SKM-1 (cell line): ENCODE data around the gene DCHS1.

Experiments used
- DNase-seq: peaks from one replicate; lab custom pipeline; 2025; ENCODE audit not compliant: unreplicated experiment; lab: John Stamatoyannopoulos, UW

DCHS1 gene

DNA sequence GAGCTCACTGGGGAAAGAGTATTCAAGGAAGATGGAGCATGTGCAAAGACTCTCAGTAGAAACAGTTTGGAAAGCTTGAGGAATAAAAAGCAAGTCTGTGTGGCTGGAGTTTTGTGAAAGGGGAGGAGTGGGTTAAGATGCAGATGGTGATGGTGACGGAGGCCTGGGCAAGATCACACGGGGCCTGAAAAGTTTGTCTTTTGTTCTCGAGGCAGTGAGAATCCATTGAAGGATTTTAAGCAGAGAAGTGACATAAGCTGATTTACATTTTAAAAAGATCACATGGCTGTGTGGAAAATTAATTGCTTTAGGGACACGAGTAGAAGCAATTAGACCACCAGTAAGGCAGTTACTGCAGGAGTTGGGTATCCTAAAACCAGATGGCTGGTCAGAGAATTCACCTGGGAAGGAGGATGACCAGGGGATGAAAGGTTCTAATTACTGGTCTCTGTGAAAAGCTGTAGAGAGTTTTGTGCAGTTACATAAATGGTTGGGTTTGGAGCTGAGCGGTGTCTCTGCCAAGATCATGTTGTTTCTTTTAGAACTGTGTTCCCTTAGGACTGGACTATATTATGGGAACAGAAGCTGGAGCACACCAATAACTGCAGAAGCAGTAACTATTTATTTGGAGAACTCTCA lies 59.3 kb downstream of the DCHS1 start:
- no peak for DNase-seq

DNA sequence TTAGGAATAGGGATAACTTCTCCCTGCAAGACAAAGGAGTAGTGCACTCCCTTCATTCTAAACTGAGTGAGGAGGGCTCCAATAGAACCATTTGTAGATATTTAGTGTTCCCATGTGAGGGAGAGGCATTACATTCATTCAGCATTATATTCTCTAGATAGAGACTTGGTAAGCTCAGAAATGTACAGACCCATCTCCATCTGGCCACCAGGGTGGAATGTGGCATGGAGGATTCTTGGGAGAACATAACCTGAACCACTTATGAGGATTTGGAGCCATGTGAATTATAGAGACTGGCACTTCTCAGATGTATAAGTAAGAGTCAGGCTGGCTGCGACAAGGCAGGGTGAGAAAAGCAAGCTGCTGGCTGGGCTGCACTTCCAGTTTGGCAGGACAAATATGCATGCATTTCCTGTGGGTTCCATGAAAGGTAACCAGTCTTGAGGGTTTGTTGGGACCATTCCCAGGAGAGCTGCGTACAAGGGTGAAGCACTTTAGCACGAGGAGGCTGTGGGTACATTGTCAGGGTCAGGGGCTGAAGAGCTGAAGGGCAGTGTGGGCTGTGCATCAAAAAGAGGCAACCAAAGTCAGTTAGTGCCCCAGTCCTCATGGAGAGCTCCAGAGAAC lies 61.4 kb downstream of the DCHS1 start:
- DNase-seq: no peak

DNA sequence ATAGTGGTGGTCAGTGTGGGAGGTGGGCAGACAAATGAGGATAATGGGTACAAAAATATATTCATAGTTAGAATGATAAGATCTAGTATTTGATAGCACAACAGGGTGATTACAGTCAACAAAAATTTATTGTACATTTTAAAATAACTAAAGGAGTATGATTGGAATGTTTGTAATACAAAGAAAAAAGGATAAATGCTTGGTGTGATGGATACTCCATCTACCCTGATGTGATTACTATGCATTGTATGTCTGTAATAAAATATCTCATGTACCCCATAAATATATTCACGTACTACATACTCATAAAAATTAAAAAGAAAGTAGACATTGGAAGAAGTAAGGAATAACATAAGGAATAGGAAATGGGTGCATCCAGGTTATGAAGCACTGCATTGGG lies 67.6 kb downstream of the DCHS1 start:
- DNase-seq: no peak

DNA sequence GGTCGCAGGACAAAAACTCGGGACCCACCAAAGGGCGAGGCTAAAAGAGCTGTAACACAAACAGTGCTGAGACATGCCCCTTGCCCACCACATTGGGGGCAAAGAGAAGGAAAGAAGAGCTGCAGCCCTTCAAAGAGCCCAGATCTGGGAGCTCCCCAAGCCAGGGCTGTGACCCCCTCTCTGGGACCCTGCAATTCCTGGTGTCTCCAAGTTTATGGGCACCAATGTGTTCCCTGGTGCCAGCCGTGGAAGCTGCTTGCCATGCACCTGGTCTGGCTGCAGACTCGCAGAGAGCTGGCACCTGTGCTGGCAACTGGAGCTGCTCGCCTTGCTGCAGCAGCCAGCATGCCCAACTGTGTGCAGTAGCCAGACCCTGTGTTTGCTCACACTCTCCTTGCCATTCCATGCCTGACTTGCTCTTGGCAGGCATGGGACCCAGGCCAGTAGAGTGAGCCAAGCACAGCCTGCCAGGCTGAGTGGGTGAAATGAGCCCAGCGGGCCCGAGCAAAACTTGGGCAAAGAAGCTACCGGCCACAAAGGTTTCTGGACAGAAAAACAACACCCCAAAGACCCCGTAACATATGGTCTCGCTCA lies 68.2 kb downstream of the DCHS1 start:
- DNase-seq: no peak

DNA sequence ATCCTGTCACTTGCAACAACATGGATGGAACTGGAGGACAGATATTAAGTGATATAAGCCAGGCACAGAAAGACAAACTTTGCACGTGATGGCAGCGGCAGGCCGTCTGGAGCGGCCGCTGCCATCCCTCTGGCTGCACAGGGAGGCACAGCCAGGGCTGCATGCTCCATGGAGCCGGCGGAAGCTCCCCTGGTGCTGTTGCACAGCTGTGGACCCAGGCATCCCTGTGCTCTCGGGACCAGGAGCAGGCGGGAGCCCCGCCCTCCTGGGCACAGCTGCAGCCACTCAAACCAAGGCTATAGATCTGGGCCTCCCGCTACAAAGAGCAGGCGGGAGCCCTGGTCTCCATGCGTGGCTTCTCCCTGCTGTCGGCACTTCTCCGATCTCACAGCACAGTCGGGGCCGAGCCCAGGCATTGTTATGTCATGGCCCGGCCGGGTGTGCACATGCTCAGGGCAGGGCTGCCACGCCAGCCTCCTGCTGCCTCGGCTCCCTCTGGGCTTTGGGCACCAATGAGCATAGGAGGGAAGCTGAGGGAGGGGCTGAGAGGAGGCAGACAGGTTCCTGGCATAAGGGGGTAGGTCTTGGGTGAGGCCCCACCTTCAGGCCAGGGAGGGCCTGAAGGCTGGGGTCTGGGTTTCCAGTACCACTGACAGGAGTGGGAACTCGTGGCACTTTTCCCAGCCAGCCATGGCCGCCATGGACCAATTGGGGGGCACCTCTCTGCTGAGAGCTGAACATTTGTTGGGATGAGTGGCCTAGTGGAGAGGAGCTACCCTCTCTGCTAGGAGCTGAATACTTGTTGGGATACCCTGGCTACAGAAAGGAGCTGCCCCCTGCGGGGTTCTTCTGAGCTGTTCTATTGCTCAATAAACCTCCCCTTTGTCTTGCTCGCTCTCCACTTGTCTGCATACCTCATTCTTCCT lies 68.9 kb downstream of the DCHS1 start:
- no peak for DNase-seq

DNA sequence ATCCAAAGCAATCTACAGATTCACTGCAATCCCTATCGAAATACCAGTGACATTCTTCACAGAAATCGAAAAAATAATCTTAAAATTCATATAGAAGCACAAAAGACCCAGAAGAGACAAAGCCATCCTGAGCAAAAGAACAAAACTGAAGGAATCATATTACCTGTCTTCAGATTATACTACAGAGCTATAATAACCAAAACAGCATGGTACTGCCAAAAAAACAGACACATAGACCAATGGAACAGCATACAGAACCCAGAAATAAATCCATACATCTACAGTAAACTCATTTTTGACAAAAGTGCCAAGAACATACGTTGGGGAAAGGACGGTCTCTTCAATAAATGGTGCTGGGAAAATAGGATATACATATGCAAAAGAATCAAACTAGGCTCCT lies 71.1 kb downstream of the DCHS1 start:
- no peak for DNase-seq

DNA sequence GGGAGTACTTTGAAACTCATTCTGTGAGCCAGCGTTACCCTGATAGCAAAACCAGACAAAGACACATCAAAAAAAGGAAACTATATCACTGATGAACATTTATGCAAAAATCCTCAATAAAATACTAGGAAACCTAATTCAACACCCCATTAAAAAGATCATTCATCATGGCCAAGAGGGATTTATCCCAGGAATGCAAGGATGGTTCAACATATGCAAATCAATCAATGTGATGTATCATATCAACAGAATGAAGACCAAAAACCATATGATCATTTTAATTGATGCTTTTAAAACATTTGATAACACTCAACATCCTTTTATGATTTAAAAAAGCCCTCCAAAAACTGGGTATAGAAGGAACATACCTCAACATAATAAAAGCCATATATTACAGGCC lies 72.0 kb downstream of the DCHS1 start:
- no peak for DNase-seq

DNA sequence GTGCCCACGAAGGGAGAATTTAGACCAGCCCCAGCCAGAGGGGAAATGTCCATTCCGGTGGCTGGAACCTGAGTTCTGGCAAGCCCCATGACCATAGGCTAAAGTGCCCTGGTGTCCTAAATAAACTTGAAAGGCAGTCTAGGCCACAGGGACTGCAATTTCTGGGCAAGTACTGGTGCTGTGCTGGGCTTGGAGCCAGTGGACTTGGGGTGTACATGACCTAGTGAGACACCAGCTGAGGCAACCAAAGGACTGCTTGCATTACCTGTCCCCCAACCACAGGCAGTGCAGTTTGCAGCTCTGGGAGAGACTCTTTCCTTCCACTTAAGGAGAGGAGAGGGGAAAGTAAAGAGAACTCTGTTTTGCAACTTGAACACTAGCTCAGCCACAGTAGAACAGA lies 75.9 kb downstream of the DCHS1 start:
- no peak for DNase-seq

DNA sequence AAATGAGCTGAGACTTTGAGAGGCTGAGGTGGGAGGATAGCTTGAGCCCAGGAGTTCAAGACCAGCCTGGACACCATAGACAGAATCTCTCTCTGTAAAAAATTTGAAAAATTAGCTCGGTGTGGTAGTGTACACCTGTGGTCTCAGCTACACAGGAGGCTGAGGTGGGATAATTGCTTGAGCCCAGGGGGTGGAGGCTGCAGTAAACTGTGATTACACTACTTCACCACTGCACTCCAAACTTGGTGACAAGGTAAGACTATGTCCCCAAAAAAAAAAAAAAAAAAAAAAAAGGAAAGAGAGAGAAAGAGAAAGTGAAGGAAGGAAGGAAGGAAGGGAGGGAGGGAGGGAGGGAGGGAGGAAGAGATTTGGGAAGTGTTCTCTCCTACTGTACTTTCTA lies 77.5 kb downstream of the DCHS1 start:
- no peak for DNase-seq

DNA sequence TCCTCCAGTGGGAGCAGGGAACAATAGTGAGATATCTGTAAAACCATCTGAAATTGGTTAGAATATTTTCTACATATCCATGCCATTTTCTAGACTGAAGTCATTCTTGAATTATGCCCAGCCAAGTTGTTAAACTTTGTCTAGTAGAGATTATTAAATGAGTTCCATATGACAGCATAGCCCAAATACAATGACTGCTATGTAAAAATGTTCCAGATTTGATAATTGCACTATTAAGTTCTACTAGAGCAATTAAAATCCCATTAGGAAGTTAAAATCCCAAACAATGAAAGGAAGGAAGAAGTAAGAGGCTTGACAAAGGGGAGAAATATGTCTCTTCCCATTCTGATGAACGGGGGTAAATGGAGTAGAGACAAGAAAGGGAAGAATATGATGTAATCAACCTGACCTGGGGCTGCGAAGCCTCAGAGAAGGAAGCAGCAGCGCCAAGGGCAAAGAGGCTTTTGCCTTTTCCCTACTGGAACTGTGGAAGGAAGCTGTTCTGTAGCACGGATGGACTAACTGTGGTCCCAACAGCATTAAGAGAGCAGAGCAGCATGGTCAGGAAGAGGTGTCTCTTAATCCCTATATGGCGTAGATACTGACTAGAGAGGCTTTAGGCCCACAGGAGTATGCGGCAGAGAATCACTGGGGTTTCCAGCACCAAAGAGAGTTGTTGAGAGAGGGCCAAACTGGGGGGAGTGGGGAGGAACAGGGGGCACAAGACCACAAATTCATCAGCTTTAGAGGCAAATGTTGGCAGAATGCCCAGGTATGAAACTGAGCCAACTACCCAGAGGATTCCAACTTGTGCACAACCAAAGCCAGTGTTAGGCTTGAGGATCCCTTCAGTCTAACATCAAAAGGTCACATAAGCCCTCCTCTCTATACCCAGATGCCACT lies 78.9 kb downstream of the DCHS1 start:
- DNase-seq: peak; percentile 8

DNA sequence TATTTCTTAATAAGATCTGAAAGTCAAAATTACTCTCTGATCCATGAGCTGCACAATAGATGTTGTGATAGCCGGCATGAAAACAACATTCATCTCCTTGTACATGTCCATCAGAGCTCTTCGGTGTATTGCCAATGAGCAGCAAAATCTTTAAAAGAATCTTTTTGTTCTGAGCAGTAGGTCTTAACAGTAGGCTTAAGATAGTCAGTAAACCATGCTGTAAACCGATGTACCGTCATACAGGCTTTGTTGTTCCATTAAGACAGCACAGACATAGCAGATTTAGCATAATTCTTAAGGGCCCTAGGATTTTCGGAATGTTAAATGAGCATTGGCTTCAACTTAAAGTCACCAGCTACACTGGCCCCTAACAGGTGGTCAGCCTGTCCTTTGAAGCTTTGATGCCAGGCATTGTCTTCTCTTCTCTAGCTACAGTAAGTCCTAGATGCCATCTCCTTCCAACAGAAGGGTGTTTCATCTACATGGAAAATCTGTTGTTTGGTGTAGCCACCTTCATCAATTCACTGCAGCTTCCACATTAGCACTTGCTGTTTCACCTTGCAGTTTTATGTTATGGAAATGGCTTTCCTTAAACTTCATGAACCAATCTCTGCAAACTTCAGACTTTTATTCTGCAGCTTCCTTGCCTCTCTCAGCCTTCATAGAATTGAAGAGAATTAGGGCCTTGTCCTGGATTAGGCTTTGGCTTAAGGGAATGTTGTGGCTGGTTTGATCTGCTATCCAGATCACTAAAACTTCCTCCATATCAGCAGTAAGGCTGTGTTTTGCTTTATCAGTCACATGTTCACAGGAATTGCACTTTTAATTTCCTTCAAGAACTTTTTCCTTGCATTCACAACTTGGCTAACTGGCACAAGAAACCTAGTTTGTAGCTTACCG lies 80.5 kb downstream of the DCHS1 start:
- no peak for DNase-seq

DNA sequence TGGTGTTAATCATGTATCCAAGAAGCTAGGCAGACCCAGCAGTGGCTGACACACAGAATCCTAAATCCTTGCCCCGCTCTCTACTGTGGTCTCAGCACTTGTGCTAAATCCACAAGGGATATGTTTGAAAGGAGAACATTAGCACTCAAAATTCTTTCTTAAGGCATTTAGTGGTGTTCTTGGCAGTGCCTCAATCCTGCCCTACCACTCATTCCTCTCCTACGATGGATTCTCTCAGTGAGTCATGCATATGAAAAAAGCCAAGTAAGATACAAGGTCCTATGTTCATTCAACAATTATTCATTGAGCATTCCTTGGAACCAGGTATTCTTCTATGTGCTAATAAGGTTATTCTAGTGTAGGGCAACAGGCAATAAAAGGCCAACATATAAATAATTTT lies 83.4 kb downstream of the DCHS1 start:
- no peak for DNase-seq

DNA sequence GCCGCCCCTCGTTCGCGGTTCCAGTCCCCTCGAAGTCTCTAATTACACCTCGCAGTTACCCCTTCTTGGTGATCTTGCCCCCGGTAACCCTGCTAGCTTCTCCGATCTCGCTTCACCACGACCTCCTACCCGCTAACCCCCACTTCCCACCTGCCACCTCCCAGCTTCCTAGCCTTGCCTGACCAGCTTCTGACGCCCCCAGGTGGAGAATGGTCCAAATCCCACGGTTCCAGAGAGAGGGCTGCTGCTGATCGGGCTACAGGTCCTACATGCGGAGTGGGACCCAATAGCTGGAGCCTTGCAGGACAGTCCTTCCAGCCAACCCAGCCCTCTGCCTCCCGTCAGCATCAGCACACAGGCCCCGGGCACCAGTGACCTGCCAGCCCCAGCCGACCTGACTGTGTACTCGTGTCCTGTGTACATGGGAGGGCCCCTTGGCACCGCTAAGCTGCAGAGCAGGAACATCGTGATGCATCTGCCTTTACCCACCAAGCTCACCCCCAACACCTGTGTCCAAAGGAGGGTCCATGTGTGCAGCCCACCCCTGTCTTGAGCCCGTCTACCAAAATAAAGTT lies 84.1 kb downstream of the DCHS1 start:
- DNase-seq: no peak
